ENCODE data around the gene PRR3.

PRR3 gene

DNA sequence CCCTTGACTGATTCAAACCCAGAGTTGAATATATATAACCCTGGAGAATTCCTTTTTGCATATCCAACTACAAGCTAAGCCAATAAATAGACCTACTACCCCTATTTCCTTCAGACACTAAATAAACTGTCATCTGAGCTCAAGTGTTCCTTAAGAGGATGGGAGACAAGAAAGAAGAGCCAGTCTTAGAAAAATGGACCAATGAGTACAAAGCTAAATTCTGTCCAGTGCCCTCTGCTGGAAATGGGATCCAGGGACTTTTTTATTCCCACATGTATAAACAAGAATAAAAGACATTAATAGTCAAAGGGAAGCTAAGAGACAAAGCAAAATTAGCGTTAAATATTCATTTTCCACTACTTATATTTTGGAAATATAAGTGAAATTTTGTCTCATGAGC lies 55.1 kb downstream of the PRR3 start:
- no peak overlapping the region for H2AFZ ChIP-seq (ENCODE audit: low read length)
- no peaks in the 10 kb centered on the region for H3K9me3 ChIP-seq (ENCODE audit: insufficient read depth, low read depth, low read length)
- H3K9ac ChIP-seq (ENCODE audit: low read depth, low read length, poor library complexity, severe bottlenecking), result no peak overlapping the region
- H3K4me1 ChIP-seq (ENCODE audit: insufficient read depth, low read length, poor library complexity, severe bottlenecking), result peaks cover 21% of the 10 kb centered on the region
- peaks cover 15% of the 10 kb centered on the region; the same call in 1 of the 2 replicates for H3F3A ChIP-seq (ENCODE audit: low read depth)
- peaks cover 18% of the 10 kb centered on the region for H3K36me3 ChIP-seq (ENCODE audit: insufficient read depth, low read length)
- no peak overlapping the region for H3K4me3 ChIP-seq (ENCODE audit: low read length, poor library complexity, severe bottlenecking)
- peaks cover 61% of the 10 kb centered on the region for H4K20me1 ChIP-seq (ENCODE audit: insufficient read depth, low read length, poor library complexity, severe bottlenecking)
- TF ChIP-seq EZH2phosphoT487 (IDR thresholded peaks at IDR 0.05; ENCODE audit: borderline replicate concordance), result no peak
- TF ChIP-seq, protein P1, sequence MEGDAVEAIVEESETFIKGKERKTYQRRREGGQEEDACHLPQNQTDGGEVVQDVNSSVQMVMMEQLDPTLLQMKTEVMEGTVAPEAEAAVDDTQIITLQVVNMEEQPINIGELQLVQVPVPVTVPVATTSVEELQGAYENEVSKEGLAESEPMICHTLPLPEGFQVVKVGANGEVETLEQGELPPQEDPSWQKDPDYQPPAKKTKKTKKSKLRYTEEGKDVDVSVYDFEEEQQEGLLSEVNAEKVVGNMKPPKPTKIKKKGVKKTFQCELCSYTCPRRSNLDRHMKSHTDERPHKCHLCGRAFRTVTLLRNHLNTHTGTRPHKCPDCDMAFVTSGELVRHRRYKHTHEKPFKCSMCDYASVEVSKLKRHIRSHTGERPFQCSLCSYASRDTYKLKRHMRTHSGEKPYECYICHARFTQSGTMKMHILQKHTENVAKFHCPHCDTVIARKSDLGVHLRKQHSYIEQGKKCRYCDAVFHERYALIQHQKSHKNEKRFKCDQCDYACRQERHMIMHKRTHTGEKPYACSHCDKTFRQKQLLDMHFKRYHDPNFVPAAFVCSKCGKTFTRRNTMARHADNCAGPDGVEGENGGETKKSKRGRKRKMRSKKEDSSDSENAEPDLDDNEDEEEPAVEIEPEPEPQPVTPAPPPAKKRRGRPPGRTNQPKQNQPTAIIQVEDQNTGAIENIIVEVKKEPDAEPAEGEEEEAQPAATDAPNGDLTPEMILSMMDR (conservative IDR thresholded peaks at IDR 0.05; ENCODE audit: low read length), result peak; percentile 52
- peaks cover 19% of the 10 kb centered on the region for H3K27me3 ChIP-seq (ENCODE audit: insufficient read depth, low read length, poor library complexity, severe bottlenecking)
- H3K4me2 ChIP-seq (ENCODE audit: low read depth, low read length, poor library complexity, severe bottlenecking), result no peak overlapping the region
- peaks cover 54% of the 10 kb centered on the region for H3K79me2 ChIP-seq (ENCODE audit: insufficient read depth, low read length)
- no peaks in the 10 kb centered on the region for H3K9me2 ChIP-seq (replicated peaks; ENCODE audit: low read depth, low read length)

DNA sequence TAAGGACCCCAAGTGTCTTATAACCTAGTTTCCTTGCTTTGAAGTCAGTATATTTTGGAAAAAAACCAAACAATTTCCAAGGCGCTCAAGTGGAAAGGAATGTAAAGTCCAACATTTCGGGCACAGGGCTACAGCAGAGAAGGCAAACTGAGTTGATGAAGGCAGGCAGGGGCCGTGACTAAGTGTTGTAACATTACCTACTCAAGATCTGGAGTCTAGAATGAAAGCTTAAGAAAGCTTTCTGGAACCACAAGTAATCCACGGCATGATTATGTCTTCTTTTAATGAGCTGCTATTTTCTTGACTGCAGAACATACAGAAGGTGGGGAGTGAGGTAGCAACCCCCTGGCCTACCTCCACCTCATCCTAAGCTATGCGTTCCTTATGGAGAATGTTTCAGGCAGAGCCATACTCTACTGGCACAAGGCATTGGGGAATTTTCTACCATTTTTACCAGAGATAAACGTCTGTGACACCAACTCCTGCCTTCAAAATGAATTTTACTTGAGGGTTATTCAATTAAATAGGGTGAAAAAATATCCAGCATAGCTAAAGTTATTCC lies 55.7 kb downstream of the PRR3 start:
- Histone ChIP-seq H4K20me1 (ENCODE audit: insufficient read depth, low read length, poor library complexity, severe bottlenecking) (peaks cover 58% of the 10 kb centered on the region), H3K9me3 (ENCODE audit: insufficient read depth, low read depth, low read length) (no peaks in the 10 kb centered on the region), H3K9ac (ENCODE audit: low read depth, low read length, poor library complexity, severe bottlenecking) (no peak overlapping the region), H2AFZ (ENCODE audit: low read length) (no peak overlapping the region), H3K27me3 (ENCODE audit: insufficient read depth, low read length, poor library complexity, severe bottlenecking) (peaks cover 19% of the 10 kb centered on the region), H3K36me3 (ENCODE audit: insufficient read depth, low read length) (peaks cover 18% of the 10 kb centered on the region), H3K9me2 (replicated peaks; ENCODE audit: low read depth, low read length) (no peaks in the 10 kb centered on the region), H3K4me1 (ENCODE audit: insufficient read depth, low read length, poor library complexity, severe bottlenecking) (peaks cover 21% of the 10 kb centered on the region), H3K4me3 (ENCODE audit: low read length, poor library complexity, severe bottlenecking) (no peak overlapping the region), H3K4me2 (ENCODE audit: low read depth, low read length, poor library complexity, severe bottlenecking) (peak overlapping the region; percentile 83), H3K79me2 (ENCODE audit: insufficient read depth, low read length) (peaks cover 56% of the 10 kb centered on the region), H3F3A (ENCODE audit: low read depth) (peaks cover 12% of the 10 kb centered on the region; the same call in 1 of the 2 replicates)
- no peak for TF ChIP-seq EZH2phosphoT487 (IDR thresholded peaks at IDR 0.05; ENCODE audit: borderline replicate concordance)
